ENCODE measurements around the gene CCDC148.

Gene CCDC148

GRCh38 chr2:158495175-158495574 is 38.6 kb upstream of the CCDC148 start:
- H3K4me1 ChIP-seq (ENCODE audit: control insufficient read depth in 1 of 2, insufficient read depth in 2 of 2, low read length in 2 of 2), result peaks cover 16 to 22% of the 10 kb centered on the region in 2 donors
- H3K9me3 ChIP-seq (ENCODE audit: control insufficient read depth in 1 of 2, low read length in 2 of 2), result no peaks in the 10 kb centered on the region
- H3K27ac ChIP-seq (ENCODE audit: low read length), result no peak overlapping the region
- H3K27me3 ChIP-seq (ENCODE audit: low read depth, low read length), result no peaks in the 10 kb centered on the region
- H3K36me3 ChIP-seq (ENCODE audit: control insufficient read depth in 1 of 2, insufficient read depth in 2 of 2, low read length in 2 of 2), result no peaks in the 10 kb centered on the region
- H3K4me3 ChIP-seq (ENCODE audit: low read depth in 1 of 2, low read length in 2 of 2), result no peak overlapping the region

GRCh38 chr2:158493458-158493857 is 36.9 kb upstream of the CCDC148 start:
- H3K4me3 ChIP-seq (ENCODE audit: low read depth in 1 of 2, low read length in 2 of 2), result no peak overlapping the region
- H3K27ac ChIP-seq (ENCODE audit: low read length), result no peak overlapping the region
- H3K36me3 ChIP-seq (ENCODE audit: control insufficient read depth in 1 of 2, insufficient read depth in 2 of 2, low read length in 2 of 2), result no peaks in the 10 kb centered on the region
- no peaks in the 10 kb centered on the region for H3K27me3 ChIP-seq (ENCODE audit: low read depth, low read length)
- H3K9me3 ChIP-seq (ENCODE audit: control insufficient read depth in 1 of 2, low read length in 2 of 2), result no peaks in the 10 kb centered on the region
- peaks cover 10 to 25% of the 10 kb centered on the region in 2 donors for H3K4me1 ChIP-seq (ENCODE audit: control insufficient read depth in 1 of 2, insufficient read depth in 2 of 2, low read length in 2 of 2)

DNA sequence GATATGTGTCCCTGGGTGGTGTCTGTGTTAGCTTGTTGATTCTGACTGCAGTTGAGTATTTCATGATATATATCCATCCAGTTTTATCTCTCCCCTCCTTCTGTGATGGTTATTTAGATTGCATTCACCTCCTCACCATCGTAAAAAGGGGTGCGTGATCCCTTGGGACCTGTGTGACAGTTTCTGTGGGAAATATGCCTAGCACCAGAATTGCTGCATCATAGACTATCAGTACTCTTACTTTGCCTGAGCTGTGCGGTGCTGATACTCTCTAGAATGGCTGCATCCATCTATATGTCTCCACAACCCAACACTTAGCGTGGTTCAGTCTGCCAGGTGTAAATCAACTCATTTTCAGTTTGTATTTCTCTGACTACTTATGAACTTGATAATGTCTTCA is 34.5 kb upstream of the CCDC148 start:
- Histone ChIP-seq H3K9me3 (ENCODE audit: control insufficient read depth in 1 of 2, low read length in 2 of 2) (no peaks in the 10 kb centered on the region), H3K4me1 (ENCODE audit: control insufficient read depth in 1 of 2, insufficient read depth in 2 of 2, low read length in 2 of 2) (peaks cover 5 to 30% of the 10 kb centered on the region in 2 donors), H3K27me3 (ENCODE audit: low read depth, low read length) (no peaks in the 10 kb centered on the region), H3K36me3 (ENCODE audit: control insufficient read depth in 1 of 2, insufficient read depth in 2 of 2, low read length in 2 of 2) (no peaks in the 10 kb centered on the region), H3K27ac (ENCODE audit: low read length) (no peak overlapping the region), H3K4me3 (ENCODE audit: low read depth in 1 of 2, low read length in 2 of 2) (no peak overlapping the region)

DNA sequence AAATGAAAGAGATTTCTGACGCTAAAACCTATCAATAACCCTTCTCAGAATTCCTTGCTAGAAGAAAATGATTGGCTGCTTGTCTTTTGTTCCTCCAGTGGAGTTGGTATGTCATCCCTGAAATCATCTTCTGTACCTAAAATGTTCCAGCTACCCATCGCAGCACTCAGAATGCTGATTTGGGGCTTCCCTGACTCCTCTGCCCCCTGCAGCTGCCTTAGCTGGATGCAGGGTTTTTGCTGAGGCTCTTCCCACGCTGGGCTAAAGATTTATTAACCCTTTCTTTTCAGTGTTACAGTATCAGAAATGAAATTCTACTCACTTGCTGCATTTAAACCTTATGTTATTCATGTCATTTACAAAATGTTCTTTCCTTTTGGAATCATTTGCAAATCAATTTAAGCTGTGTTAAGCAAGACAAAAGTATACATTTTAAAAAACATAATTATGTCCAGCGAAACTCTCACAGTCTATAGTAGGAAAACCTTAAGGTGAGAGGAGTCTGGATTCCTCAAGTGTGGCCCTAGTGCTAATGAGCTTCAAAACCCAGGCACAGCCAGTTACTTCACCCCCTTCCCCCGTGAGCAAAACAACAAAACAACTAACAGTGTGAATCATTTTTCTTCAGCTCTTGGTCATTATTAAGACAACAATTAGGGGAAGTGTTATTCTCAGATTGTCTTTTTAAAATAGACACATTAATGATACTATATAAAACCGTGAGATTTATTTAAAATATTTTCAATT is 33.0 kb upstream of the CCDC148 start:
- Histone ChIP-seq H3K4me3 (ENCODE audit: low read depth in 1 of 2, low read length in 2 of 2) (no peak overlapping the region), H3K36me3 (ENCODE audit: control insufficient read depth in 1 of 2, insufficient read depth in 2 of 2, low read length in 2 of 2) (no peaks in the 10 kb centered on the region), H3K27ac (ENCODE audit: low read length) (no peak overlapping the region), H3K27me3 (ENCODE audit: low read depth, low read length) (no peaks in the 10 kb centered on the region), H3K4me1 (ENCODE audit: control insufficient read depth in 1 of 2, insufficient read depth in 2 of 2, low read length in 2 of 2) (peaks cover 5 to 30% of the 10 kb centered on the region in 2 donors), H3K9me3 (ENCODE audit: control insufficient read depth in 1 of 2, low read length in 2 of 2) (no peaks in the 10 kb centered on the region)

- H3K27ac ChIP-seq (ENCODE audit: low read length), result no peak overlapping the region
- H3K9me3 ChIP-seq (ENCODE audit: control insufficient read depth in 1 of 2, low read length in 2 of 2), result no peaks in the 10 kb centered on the region
- H3K27me3 ChIP-seq (ENCODE audit: low read depth, low read length), result no peaks in the 10 kb centered on the region
- H3K36me3 ChIP-seq (ENCODE audit: control insufficient read depth in 1 of 2, insufficient read depth in 2 of 2, low read length in 2 of 2), result no peaks in the 10 kb centered on the region
- H3K4me1 ChIP-seq (ENCODE audit: control insufficient read depth in 1 of 2, insufficient read depth in 2 of 2, low read length in 2 of 2), result peaks cover 4 to 27% of the 10 kb centered on the region in 2 donors
- no peak overlapping the region for H3K4me3 ChIP-seq (ENCODE audit: low read depth in 1 of 2, low read length in 2 of 2)
Observed at GRCh38 chr2:158488442-158489216, 32.1 kb upstream of the CCDC148 start.

- no peak overlapping the region for H3K4me3 ChIP-seq (ENCODE audit: low read depth in 1 of 2, low read length in 2 of 2)
- H3K27me3 ChIP-seq (ENCODE audit: low read depth, low read length), result no peaks in the 10 kb centered on the region
- H3K9me3 ChIP-seq (ENCODE audit: control insufficient read depth in 1 of 2, low read length in 2 of 2), result no peaks in the 10 kb centered on the region
- H3K36me3 ChIP-seq (ENCODE audit: control insufficient read depth in 1 of 2, insufficient read depth in 2 of 2, low read length in 2 of 2), result no peaks in the 10 kb centered on the region
- H3K4me1 ChIP-seq (ENCODE audit: control insufficient read depth in 1 of 2, insufficient read depth in 2 of 2, low read length in 2 of 2), result peaks cover 0 to 22% of the 10 kb centered on the region in 2 donors
- H3K27ac ChIP-seq (ENCODE audit: low read length), result no peak overlapping the region
Observed at GRCh38 chr2:158487419-158487818, 30.9 kb upstream of the CCDC148 start.

DNA sequence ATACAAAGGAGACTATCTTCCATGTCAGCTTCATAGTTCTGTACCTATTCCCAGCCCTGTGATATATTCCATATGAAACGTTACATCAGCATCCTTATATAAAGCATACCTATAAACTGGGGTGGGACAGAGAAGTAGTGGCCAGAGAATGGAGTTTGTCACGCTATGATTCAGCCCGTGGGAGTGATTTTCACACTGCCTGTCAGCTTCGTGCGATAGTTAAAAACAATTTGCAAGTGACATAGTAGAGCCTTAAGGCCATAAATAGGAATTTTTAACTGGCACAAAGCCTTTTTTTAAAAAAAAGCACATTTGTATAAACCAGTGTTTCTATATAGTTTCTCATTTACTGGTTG is 30.4 kb upstream of the CCDC148 start:
- H3K27ac ChIP-seq (ENCODE audit: low read length), result peak overlapping the region; percentile 1
- no peaks in the 10 kb centered on the region for H3K9me3 ChIP-seq (ENCODE audit: control insufficient read depth in 1 of 2, low read length in 2 of 2)
- no peaks in the 10 kb centered on the region for H3K36me3 ChIP-seq (ENCODE audit: control insufficient read depth in 1 of 2, insufficient read depth in 2 of 2, low read length in 2 of 2)
- H3K27me3 ChIP-seq (ENCODE audit: low read depth, low read length), result no peaks in the 10 kb centered on the region
- no peak overlapping the region for H3K4me3 ChIP-seq (ENCODE audit: low read depth in 1 of 2, low read length in 2 of 2)
- H3K4me1 ChIP-seq (ENCODE audit: control insufficient read depth in 1 of 2, insufficient read depth in 2 of 2, low read length in 2 of 2), result peaks cover 0 to 22% of the 10 kb centered on the region in 2 donors

DNA sequence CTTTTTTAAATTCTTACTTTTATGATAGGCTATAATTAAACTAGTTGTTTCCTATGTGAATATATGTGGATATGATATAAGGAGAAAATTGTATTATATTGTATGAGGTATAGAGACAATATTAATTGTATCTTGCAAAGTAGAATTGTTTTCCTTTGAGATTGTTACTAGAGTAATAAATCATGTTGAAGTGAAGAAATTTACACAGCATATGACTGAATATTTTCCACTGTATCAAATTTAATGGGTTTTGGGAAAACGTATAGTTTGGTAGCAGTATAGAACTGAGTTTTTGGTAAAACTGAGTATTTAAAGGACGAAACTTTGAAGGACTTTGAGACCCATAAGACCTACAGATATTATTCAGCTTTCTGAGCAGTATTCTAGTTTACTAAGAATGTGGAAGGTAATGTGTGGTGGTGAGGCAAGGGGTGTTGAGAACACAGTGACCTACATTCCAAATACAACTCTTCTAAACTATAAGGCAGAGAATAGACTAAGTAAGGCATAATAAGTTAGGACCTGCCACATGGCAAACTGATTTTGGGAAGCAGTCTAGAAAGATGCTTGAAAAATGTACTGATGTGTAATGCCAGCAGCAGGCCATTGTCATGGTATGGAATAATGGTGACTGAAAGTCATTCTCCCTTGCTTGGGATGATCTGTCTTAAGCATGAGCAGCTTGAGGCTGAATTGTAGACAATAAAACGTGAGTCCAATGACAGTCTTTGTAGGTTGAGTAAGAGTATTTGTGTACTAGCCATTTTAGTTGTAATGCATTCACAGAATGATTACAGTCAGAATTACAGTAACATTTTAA is 29.8 kb upstream of the CCDC148 start:
- peaks cover 0 to 22% of the 10 kb centered on the region in 2 donors for H3K4me1 ChIP-seq (ENCODE audit: control insufficient read depth in 1 of 2, insufficient read depth in 2 of 2, low read length in 2 of 2)
- H3K27ac ChIP-seq (ENCODE audit: low read length), result no peak overlapping the region
- H3K9me3 ChIP-seq (ENCODE audit: control insufficient read depth in 1 of 2, low read length in 2 of 2), result no peaks in the 10 kb centered on the region

DNA sequence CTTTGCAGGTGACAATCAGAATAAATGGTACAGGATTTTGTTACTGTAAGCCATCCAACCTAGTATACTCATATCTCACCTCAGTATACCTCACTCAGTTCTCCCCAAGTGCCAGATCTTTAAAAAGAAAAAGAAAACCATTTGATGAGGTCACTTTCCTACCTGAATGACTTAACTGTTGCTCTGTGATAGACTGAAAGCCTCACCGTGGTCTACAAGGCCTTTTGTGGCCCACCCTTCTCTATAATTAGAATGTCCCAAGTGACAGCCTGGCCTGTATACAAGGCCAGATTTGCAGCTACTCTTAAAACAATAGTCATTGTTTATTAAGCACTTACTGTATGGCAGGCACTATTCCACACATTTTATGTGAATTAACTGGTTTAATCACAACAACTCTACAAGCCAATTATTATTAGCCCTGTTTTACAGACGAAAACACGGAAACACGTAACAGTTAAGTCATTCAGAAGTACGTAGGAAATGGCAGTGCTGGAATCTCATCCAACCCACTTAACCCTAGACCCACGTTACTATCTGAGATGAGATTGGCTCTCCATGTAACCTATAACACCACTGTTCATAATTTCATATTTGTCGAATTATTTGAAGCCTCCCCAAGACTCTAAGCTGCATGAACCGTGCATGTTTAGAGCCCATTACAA is 28.5 kb upstream of the CCDC148 start:
- Histone ChIP-seq H3K27me3 (ENCODE audit: low read depth, low read length) (no peaks in the 10 kb centered on the region), H3K9me3 (ENCODE audit: control insufficient read depth in 1 of 2, low read length in 2 of 2) (no peaks in the 10 kb centered on the region), H3K27ac (ENCODE audit: low read length) (no peak overlapping the region), H3K4me3 (ENCODE audit: low read depth in 1 of 2, low read length in 2 of 2) (no peak overlapping the region), H3K4me1 (ENCODE audit: control insufficient read depth in 1 of 2, insufficient read depth in 2 of 2, low read length in 2 of 2) (peaks cover 0 to 22% of the 10 kb centered on the region in 2 donors), H3K36me3 (ENCODE audit: control insufficient read depth in 1 of 2, insufficient read depth in 2 of 2, low read length in 2 of 2) (no peaks in the 10 kb centered on the region)

More for the DNA sequence above, 29.8 kb upstream of the CCDC148 start:
- Histone ChIP-seq H3K27me3 (ENCODE audit: low read depth, low read length) (no peaks in the 10 kb centered on the region), H3K36me3 (ENCODE audit: control insufficient read depth in 1 of 2, insufficient read depth in 2 of 2, low read length in 2 of 2) (no peaks in the 10 kb centered on the region), H3K4me3 (ENCODE audit: low read depth in 1 of 2, low read length in 2 of 2) (no peak overlapping the region)

DNA sequence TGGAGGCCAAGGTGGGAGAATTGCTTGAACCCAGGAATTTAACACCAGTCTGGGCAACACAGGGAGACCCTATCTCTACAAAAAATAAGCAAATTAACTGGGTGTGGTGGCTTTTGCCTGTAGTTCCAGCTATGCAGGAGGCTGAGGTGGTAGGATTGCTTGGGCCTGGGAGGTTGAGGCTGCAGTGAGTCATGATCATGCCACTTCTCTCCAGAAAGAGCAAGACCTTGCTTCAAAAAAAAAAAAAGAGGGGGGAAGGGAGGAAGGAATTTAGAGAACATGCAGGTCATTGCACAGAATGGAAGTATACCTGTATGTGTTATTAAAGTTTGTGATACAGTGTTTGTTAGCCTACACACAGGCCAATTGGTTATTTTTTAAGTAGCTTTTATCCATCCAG is 26.0 kb upstream of the CCDC148 start:
- H3K36me3 ChIP-seq (ENCODE audit: control insufficient read depth in 1 of 2, insufficient read depth in 2 of 2, low read length in 2 of 2), result no peaks in the 10 kb centered on the region
- H3K4me1 ChIP-seq (ENCODE audit: control insufficient read depth in 1 of 2, insufficient read depth in 2 of 2, low read length in 2 of 2), result peaks cover 2 to 13% of the 10 kb centered on the region in 2 donors
- H3K9me3 ChIP-seq (ENCODE audit: control insufficient read depth in 1 of 2, low read length in 2 of 2), result no peaks in the 10 kb centered on the region
- no peaks in the 10 kb centered on the region for H3K27me3 ChIP-seq (ENCODE audit: low read depth, low read length)
- H3K27ac ChIP-seq (ENCODE audit: low read length), result no peak overlapping the region
- no peak overlapping the region for H3K4me3 ChIP-seq (ENCODE audit: low read depth in 1 of 2, low read length in 2 of 2)

DNA sequence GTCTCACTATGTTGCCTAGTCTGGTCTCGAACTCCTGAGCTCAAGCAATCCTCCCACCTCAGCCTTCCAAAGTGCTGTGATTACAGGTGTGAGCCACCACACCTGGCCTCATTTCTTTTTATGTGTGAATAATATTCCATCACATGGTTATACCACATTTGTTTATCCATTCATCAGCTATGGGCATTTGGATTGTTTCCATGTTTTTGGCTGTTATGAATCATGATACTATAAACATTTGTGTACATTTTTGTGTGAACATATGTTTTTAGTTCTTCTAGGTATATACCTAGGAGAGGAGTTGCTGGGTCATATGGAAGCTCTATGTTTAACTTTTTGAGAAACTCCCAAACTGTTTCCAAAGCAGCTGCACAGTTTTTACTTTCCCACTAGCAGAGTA is 24.6 kb upstream of the CCDC148 start:
- Histone ChIP-seq H3K27ac (ENCODE audit: low read length) (no peak overlapping the region), H3K4me3 (ENCODE audit: low read depth in 1 of 2, low read length in 2 of 2) (no peak overlapping the region), H3K4me1 (ENCODE audit: control insufficient read depth in 1 of 2, insufficient read depth in 2 of 2, low read length in 2 of 2) (peaks cover 7 to 12% of the 10 kb centered on the region in 2 donors), H3K36me3 (ENCODE audit: control insufficient read depth in 1 of 2, insufficient read depth in 2 of 2, low read length in 2 of 2) (no peaks in the 10 kb centered on the region), H3K27me3 (ENCODE audit: low read depth, low read length) (no peaks in the 10 kb centered on the region), H3K9me3 (ENCODE audit: control insufficient read depth in 1 of 2, low read length in 2 of 2) (no peaks in the 10 kb centered on the region)
